Endodermal cell (in vitro differentiated cells): ENCODE data around the gene DXO. TPM values are rescaled to one million over a fixed set of nuclear protein-coding genes. Genes with fewer than 3 reads are reported as not detected.

Experiments used
- DNase-seq: peaks from one replicate; pipeline ENCODE4 v3.0.0-alpha.2; 2017
- H3K27ac ChIP-seq: 2 replicates; pipeline ENCODE4 v1.5.1; 2013; ENCODE audit warnings: mild to moderate bottlenecking, low read depth, low read length, moderate library complexity
- H3K27me3 ChIP-seq: 2 replicates; pipeline ENCODE4 v1.6.1; 2013; ENCODE audit warnings: mild to moderate bottlenecking, low read length, moderate library complexity; ENCODE audit not compliant: insufficient read depth, control insufficient read depth, poor library complexity, severe bottlenecking
- H3K36me3 ChIP-seq: 2 replicates; pipeline ENCODE4 v1.7.0; 2013; ENCODE audit warnings: mild to moderate bottlenecking, low read length, moderate library complexity; ENCODE audit not compliant: control insufficient read depth, insufficient read depth
- H3K4me1 ChIP-seq: one replicate; pipeline ENCODE4 v1.7.0; 2013; ENCODE audit warnings: low read length; ENCODE audit not compliant: control insufficient read depth, insufficient read depth
- H3K4me3 ChIP-seq: 2 replicates; pipeline ENCODE4 v1.5.1; 2013; ENCODE audit warnings: mild to moderate bottlenecking, low read length, moderate library complexity
- H3K9ac ChIP-seq: 2 replicates; pipeline ENCODE4 v1.6.1; 2013; ENCODE audit warnings: mild to moderate bottlenecking, low read length, moderate library complexity; ENCODE audit not compliant: poor library complexity, severe bottlenecking; ENCODE audit errors: extremely low read depth
- H3K9me3 ChIP-seq: 2 replicates; pipeline ENCODE4 v1.6.1; 2013; ENCODE audit warnings: mild to moderate bottlenecking, low read length, moderate library complexity; ENCODE audit not compliant: control insufficient read depth
- H3K27ac Mint-ChIP-seq: 2 replicates; pipeline ENCODE4 v1.8.0; 2020; ENCODE audit warnings: mixed read lengths
- H3K27me3 Mint-ChIP-seq: 2 replicates; pipeline ENCODE4 v1.8.0; 2021; ENCODE audit warnings: mild to moderate bottlenecking, mixed read lengths; ENCODE audit not compliant: insufficient read depth
- H3K36me3 Mint-ChIP-seq: 2 replicates; pipeline ENCODE4 v1.8.0; 2020; ENCODE audit warnings: low read depth, mixed read lengths
- H3K4me1 Mint-ChIP-seq: 2 replicates; pipeline ENCODE4 v1.8.0; 2020; ENCODE audit warnings: mixed read lengths
- H3K4me3 Mint-ChIP-seq: 2 replicates; pipeline ENCODE4 v1.8.0; 2020; ENCODE audit warnings: mild to moderate bottlenecking, moderate library complexity, mixed read lengths
- H3K9me3 Mint-ChIP-seq: 2 replicates; pipeline ENCODE4 v1.8.0; 2020; ENCODE audit warnings: mild to moderate bottlenecking, mixed read lengths
- WGBS, 2 experiments: methylation state at CpG; one replicate each; pipeline versions ENCODE4 v1.1.5 to v1.1.7; 2013; ENCODE audit warnings: missing lambda C conversion rate in 2 of 2, mixed read lengths in 1 of 2; ENCODE audit not compliant: insufficient coverage in 1 of 2, insufficient read length in 1 of 2; 5-methylcytosine and 5-hydroxymethylcytosine counted together
- total RNA-seq, 2 donors: library from RNA; stranded (reverse); fragmentation: NEBNext Ultra II Directional in 1 of 2; extraction: Animal tissue kit (Norgen Biotek cat#: 25700) in 1 of 2; gene quantifications; 2 replicates in 1 of 2; 3 replicates in 1 of 2; pipeline ENCODE4 v1.2.1, GENCODE V29; 2021
- TF ChIP-seq, protein P1 (sequence below): fragments of 200-600 bp; sonication (generic); conservative IDR thresholded peaks from 2 replicates; pipeline ENCODE4 v1.5.0; 2021; ENCODE audit warnings: antibody characterized with exemption, mild to moderate bottlenecking

The DXO gene
- total RNA-seq, 2 donors from 2014 or later = 19.2 to 22.3 TPM

GRCh38 chr6:31948753-31949413 is 23.1 kb downstream of the DXO start:
- Histone ChIP-seq H3K36me3 (peaks cover 36% of the 10 kb centered on the region), H3K4me1 (no peaks in the 10 kb centered on the region), H3K27ac (no peak overlapping the region), H3K27me3 (peaks cover 25% of the 10 kb centered on the region), H3K9ac (no peak overlapping the region), H3K9me3 (no peaks in the 10 kb centered on the region), H3K4me3 (no peak overlapping the region)
- Mint-ChIP-seq H3K4me3 (no peak overlapping the region), H3K4me1 (no peaks in the 10 kb centered on the region), H3K36me3 (peaks cover 21% of the 10 kb centered on the region), H3K27ac (no peak overlapping the region), H3K27me3 (peaks cover 48% of the 10 kb centered on the region), H3K9me3 (no peaks in the 10 kb centered on the region)
- TF ChIP-seq, protein P1, sequence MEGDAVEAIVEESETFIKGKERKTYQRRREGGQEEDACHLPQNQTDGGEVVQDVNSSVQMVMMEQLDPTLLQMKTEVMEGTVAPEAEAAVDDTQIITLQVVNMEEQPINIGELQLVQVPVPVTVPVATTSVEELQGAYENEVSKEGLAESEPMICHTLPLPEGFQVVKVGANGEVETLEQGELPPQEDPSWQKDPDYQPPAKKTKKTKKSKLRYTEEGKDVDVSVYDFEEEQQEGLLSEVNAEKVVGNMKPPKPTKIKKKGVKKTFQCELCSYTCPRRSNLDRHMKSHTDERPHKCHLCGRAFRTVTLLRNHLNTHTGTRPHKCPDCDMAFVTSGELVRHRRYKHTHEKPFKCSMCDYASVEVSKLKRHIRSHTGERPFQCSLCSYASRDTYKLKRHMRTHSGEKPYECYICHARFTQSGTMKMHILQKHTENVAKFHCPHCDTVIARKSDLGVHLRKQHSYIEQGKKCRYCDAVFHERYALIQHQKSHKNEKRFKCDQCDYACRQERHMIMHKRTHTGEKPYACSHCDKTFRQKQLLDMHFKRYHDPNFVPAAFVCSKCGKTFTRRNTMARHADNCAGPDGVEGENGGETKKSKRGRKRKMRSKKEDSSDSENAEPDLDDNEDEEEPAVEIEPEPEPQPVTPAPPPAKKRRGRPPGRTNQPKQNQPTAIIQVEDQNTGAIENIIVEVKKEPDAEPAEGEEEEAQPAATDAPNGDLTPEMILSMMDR = no peak
- no peak for DNase-seq
- 92 to 96% methylated on average over 3 to 6 of the region's 6 CpGs for WGBS, 2 experiments

DNA sequence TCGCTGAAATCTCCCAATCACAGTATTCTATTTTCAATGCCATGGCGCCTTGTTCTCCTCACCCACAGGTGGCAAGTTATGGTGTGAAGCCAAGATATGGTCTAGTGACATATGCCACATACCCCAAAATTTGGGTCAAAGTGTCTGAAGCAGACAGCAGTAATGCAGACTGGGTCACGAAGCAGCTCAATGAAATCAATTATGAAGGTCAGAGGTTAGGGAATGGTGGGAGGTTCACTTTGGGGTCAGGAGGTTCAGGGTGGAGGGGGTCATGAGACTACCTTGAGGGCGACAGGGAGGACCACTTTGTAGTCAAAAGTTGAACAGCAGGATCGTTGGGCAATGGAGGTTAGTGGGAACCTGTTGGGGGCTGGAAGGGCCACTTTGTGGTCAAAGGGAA is 23.6 kb downstream of the DXO start:
- WGBS, 2 experiments = 88 to 94% methylated on average over 4 to 5 of the region's 5 CpGs

GRCh38 chr6:31947864-31948263 is 24.1 kb downstream of the DXO start:
- 86 to 95% methylated on average over 4 of the region's 4 CpGs for WGBS, 2 experiments
- H3K9me3 ChIP-seq = no peaks in the 10 kb centered on the region
- no peak overlapping the region for H3K27ac ChIP-seq
- H3K9ac ChIP-seq = no peak overlapping the region
- Mint-ChIP-seq H3K27me3 (peaks cover 58% of the 10 kb centered on the region), H3K9me3 (no peaks in the 10 kb centered on the region), H3K27ac (no peak overlapping the region), H3K4me3 (no peak overlapping the region), H3K36me3 (peaks cover 11% of the 10 kb centered on the region), H3K4me1 (no peaks in the 10 kb centered on the region)
- no peak overlapping the region for H3K4me3 ChIP-seq
- H3K36me3 ChIP-seq = peaks cover 26% of the 10 kb centered on the region
- DNase-seq = no peak
- H3K27me3 ChIP-seq = peaks cover 35% of the 10 kb centered on the region
- H3K4me1 ChIP-seq = no peaks in the 10 kb centered on the region
- TF ChIP-seq, protein P1 = no peak

More for the DNA sequence above, 23.6 kb downstream of the DXO start:
- peaks cover 15% of the 10 kb centered on the region for H3K36me3 Mint-ChIP-seq
- H3K4me3 Mint-ChIP-seq = no peak overlapping the region
- H3K27me3 Mint-ChIP-seq = peaks cover 53% of the 10 kb centered on the region
- Histone ChIP-seq H3K27me3 (peaks cover 31% of the 10 kb centered on the region), H3K9me3 (no peaks in the 10 kb centered on the region), H3K27ac (no peak overlapping the region), H3K4me1 (no peaks in the 10 kb centered on the region), H3K36me3 (peaks cover 30% of the 10 kb centered on the region), H3K9ac (no peak overlapping the region), H3K4me3 (no peak overlapping the region)
- DNase-seq = no peak
- TF ChIP-seq, protein P1 = no peak
- no peaks in the 10 kb centered on the region for H3K4me1 Mint-ChIP-seq
- no peak overlapping the region for H3K27ac Mint-ChIP-seq
- no peaks in the 10 kb centered on the region for H3K9me3 Mint-ChIP-seq
